22Rv1 (cell line): ENCODE results near the gene WNT4.

ENCODE experiments used
- H3K27ac ChIP-seq: fragments of 450-650 bp; 2 replicates; pipeline ENCODE4 v1.5.1; 2017
- ZFX ChIP-seq: fragments of 450-650 bp; IDR thresholded peaks from 2 replicates; pipeline ENCODE4 v1.6.1; 2017; ENCODE audit warnings: antibody characterized with exemption, borderline replicate concordance
- TF ChIP-seq, protein P1 (sequence below): fragments of 450-650 bp; IDR thresholded peaks from 2 replicates; pipeline ENCODE4 v1.5.1; 2017; ENCODE audit warnings: mild to moderate bottlenecking

The WNT4 gene

DNA sequence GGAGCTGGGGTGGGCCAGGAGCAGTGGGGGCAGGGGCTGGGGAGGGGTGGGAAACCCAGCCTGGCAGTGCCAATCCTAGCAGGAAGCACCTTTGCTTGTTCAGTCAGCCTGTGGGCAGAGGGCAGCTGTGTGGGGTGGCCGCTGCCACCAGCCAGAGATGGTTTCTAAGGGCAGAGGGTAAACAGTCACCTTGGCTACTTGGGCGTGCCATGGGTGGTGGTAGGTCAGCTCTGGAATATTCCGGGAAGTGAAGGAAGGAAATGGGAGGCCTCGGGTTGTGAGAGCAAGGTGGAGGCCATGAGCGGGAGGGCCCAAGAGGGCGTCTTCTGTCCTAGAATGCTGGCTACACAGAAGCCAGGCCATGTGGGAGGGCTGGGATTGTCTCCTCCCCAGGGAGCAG, 20.7 kb upstream of the WNT4 start:
- peak overlapping the region; percentile 39; the same call in 1 of the 2 replicates for H3K27ac ChIP-seq

DNA sequence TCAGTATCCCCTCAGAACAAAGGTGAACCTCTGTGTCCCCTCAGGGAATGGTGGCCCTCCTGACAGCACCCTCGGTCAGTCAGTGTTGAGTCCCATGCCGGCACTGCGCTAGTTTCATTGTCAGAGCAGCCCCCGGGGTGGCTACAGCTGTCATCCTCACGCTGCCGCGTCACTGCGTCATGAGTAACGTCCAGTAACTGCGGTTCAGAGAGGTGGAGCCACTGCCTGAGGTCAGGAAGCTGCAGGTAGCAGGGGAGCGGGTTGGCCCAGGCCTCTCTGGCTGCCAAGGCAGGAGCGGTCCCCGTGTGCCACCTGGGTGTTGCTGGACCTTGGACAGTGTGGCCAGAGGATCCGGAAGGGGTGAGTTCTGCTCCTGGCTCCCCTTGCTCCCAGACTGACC, 20.2 kb upstream of the WNT4 start:
- peak overlapping the region; percentile 39; the same call in 1 of the 2 replicates for H3K27ac ChIP-seq
- TF ChIP-seq, protein P1, sequence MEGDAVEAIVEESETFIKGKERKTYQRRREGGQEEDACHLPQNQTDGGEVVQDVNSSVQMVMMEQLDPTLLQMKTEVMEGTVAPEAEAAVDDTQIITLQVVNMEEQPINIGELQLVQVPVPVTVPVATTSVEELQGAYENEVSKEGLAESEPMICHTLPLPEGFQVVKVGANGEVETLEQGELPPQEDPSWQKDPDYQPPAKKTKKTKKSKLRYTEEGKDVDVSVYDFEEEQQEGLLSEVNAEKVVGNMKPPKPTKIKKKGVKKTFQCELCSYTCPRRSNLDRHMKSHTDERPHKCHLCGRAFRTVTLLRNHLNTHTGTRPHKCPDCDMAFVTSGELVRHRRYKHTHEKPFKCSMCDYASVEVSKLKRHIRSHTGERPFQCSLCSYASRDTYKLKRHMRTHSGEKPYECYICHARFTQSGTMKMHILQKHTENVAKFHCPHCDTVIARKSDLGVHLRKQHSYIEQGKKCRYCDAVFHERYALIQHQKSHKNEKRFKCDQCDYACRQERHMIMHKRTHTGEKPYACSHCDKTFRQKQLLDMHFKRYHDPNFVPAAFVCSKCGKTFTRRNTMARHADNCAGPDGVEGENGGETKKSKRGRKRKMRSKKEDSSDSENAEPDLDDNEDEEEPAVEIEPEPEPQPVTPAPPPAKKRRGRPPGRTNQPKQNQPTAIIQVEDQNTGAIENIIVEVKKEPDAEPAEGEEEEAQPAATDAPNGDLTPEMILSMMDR: no peak
- TF ChIP-seq ZFX: no peak

More for the DNA sequence above, 20.7 kb upstream of the WNT4 start:
- TF ChIP-seq, protein P1: no peak
- TF ChIP-seq ZFX: no peak

DNA sequence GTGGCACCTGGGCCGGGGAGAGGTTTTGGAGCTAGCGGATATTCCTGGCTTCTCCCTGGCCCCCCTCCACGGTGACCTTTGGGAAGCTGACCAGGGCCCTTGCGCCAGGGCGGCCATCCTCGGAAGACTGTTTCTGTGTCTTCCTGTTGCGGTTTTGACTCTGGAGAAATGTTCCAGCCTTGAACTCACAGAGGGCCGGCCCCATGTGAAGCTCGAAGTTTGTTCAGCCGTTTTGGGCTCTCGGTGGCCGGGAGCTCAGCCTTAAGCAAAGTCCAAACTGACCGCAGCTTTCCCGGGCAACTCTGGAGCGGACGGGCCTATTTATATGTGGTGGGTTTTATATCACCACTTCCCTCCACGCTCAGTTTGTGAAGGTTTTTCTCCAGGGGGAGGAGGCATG, 17.0 kb upstream of the WNT4 start:
- H3K27ac ChIP-seq: no peak overlapping the region
- TF ChIP-seq, protein P1: no peak
- no peak for TF ChIP-seq ZFX

DNA sequence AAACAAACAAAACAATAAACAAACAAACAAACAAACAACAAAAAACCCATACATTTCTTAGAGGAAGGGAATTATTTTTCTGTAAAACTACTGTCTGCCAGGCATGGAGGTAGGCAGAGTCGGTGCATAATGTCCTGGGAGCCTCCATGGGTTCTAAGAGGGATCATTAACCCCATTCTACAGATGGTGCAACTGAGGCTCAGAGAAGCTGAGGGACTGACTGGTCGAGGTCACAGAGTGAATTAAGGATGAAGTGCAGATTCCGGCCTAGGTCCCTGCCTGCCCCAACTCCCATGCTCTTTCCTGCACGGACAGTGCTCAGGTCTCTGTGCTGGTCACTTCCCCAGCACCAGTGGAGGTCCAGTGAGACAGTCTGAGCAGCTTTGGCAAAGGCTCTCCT, 15.8 kb upstream of the WNT4 start:
- no peak overlapping the region for H3K27ac ChIP-seq
- TF ChIP-seq, protein P1: no peak
- TF ChIP-seq ZFX: no peak

DNA sequence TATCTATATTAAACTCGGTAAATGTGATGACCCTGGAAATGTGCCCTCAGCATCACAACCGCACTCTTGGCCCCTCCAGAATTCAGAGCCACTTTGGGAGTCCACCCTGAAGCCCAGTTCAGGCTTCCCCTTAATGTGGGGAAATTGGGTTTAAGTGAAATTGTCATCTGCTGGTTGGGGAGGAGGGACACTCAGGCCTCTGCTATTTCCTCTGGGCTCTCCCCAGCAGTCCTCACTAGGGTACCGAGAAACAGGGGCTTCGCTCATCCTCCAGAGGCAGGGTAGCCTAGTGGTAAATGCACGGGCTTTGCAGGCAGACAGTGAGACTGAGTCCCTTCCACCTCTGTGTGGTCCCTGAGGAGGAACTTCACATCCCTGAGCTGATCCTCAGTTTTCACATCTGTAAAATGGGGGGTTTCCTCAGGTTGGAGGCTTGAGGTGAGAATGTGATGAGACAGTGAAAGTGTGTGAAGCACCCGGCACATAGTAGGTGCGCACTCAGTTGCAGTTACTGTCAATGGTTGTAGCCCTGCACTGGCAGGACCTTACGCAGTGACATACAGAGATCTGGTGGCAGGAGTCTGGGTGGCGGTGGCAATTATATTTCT, 14.6 kb upstream of the WNT4 start:
- TF ChIP-seq, protein P1: no peak
- no peak for TF ChIP-seq ZFX
- H3K27ac ChIP-seq: no peak overlapping the region

DNA sequence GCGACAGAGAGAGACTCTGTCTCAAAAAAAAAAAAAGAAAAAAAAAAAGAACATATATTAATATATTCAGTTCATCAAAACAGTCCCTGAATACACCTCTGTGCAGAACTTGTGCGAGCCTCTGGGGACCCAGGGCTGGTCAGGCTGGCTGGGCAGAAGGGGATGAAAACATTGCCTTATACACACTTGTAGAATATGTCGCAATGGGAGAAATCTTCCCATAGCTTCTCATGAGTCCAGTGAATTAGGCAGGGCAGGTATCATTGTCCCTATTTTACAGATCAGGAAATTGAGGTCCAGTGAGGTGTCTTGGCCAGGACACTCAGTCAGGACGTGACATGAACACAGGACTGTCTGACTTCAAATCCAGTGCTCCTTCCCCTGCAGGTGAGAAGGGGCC, 12.6 kb upstream of the WNT4 start:
- H3K27ac ChIP-seq: no peak overlapping the region

DNA sequence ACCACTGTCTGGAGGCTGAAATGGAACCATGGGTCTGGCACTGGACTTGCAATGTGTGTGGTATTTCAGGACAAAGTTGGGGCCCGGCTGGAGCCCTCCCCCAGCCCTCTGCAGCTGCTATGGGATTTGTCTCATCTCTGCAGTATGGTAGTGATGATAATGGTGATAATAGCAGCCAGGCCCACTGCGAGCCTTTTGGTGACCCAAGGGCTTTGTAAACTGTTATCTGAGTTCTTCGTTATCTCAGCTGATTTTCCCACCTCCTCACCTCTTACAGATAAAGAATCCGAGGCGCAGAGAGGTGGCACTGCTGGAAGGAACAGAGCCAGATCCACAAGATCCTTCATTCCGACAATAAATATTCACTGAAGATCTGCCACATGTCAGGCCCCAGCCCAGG, 11.7 kb upstream of the WNT4 start:
- H3K27ac ChIP-seq: no peak overlapping the region
- no peak for TF ChIP-seq ZFX
- TF ChIP-seq, protein P1: no peak

More for the DNA sequence above, 12.6 kb upstream of the WNT4 start:
- TF ChIP-seq, protein P1: no peak
- TF ChIP-seq ZFX: no peak
